Caki2 (cell line): ENCODE measurements around the gene KCNA2. TPM values are rescaled to one million over a fixed set of nuclear protein-coding genes. Genes with fewer than 3 reads are reported as not detected.

Experiments
- DNase-seq: peaks from one replicate; pipeline ENCODE4 v3.0.0-alpha.2; 2015; ENCODE audit warnings: low read depth
- in situ Hi-C: cut with HindIII; loops from 2 replicates; pipeline ENCODE4 v1.10.0; 2016; ENCODE audit warnings: low sequenced_read_pairs, low pct_unique_long_range_greater_than_20kb, mixed read lengths
- total RNA-seq: library from RNA; depleted of rRNA; stranded (reverse); fragments of >200 nt; shearing (Covaris generic); gene quantifications from 2 replicates; pipeline ENCODE4 v1.2.3, GENCODE V29; 2014; ENCODE audit warnings: low replicate concordance

KCNA2 gene
- total RNA-seq, 1 experiment from 2014 or later = not detected

DNA sequence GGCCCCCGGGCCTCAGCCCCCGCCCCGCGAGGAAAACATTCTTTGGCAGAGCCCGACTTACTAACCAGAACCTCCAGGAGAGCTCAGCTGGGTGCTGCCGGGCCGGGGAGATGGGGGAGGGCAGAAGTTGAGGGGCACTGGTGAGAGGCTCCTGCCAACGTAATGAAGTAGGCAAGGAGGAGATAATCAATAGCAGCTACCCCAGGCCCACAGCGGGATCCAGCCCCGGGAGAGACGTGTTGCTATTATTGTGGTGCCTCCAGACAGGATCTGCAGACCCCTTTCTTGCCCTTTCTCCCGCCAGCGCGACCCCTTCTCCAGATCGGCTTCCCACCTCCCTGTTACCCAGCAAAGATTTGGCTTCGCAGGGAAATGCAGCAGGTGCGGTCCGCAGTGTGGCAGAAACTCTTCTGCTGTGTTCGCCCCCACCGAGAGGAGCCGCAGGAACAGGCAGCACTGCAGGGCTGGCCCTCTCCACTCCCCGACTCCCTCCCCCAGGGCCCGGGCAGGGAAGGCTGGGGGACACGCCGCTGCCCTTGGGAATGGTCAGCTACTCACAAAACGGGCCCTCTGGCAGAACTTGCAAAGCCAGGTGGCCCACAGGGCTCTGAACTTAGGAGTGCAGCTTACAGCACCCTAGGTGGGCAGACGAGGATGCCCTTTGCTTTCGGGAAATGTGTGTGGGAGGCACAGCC is 1.5 kb upstream of the KCNA2 start:
- in situ Hi-C loops = no loop called here
- DNase-seq = no peak

DNA sequence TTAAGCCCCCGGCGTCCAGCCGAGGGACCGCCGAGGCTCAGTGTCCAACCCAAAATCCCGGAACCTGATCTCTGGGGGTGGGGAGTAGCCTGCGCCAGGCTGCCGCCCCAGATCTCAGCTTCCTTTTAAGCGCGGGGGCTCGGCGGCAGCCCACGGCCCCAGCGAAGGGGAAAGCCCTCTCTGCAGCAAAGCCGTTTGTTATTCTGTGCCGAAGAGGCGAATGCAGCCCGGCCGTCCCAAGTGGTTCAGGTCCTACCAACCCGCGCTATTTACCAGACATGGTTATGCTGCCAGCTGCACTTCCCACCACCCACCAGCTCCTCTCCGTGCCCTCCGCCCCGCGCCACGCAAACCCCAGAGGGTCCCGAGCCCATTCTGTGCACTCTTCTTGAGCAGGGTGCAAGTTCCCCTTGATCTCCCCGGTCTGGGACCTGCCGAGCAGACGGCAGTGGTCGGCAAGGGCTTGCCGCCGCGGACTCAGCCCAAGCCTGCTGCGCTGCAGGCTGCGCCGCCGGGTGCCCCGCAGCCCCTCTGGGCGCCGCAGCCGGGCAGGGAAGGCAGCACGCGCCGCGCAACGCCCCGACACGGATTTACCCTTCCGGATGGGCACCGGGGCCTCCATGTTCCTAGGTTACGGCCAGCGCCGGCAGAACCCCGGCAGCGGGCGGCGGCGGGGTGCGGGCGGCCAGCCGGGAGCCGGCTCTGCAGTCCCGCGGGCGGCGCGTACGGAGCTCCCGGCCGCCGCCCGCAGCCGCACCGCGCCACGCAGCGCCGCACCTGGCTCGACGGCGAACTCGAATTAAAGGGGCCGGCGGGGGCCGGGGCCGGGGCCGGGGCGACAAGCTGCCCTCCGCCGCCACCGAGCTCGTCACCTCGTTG is 738 bp upstream of the KCNA2 start:
- in situ Hi-C loops = no loop called here
- no peak for DNase-seq

DNA sequence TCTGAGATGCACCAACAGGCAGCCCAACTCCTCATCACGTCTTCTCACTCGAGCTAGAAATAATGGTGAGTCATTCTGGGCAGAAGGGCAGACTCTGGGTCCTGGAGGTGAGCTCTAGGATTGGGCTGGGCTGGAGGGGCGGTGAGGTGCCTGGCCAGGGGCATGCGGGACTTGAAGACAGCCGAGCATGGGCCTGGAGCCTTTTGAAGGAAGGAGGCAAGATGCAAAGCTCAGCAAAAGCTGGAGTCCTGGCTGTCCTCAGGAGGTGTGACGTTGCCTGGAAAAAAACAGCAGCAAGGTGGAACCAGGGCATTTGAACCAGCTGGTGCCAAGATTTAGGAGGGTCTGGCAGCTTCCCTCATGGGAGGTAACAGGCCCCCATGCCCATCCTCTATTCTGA is 712 bp downstream of the KCNA2 start:
- in situ Hi-C loops = no loop called here

DNA sequence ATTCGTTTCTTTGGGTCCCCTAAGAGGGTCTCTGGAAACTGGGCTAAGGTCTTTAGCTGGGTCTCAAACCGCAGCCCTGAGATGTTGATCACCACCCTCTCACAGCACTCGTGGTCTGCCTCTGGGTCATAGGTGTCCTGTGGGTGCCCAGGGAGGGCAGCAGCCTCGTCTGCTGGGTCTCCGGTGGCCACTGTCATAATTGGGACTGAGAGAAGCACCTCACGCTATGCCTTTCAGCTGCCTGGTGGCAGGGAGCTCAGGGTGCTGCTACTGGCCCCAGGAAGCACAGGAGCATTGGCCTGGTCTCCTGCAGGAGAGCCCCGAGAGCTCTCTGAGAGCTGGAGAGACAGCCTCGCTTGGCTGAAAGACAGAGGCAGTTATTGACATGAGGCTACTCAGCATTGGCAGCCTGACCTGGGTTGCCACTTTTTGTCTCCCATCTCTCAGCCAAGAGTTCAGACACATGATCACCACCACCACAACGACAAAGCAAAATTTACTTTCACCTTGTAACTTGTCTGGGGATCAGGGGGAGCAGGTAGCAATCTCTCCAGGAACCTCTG is 1.5 kb downstream of the KCNA2 start:
- no peak for DNase-seq
- in situ Hi-C loops = no loop called here

More for the DNA sequence above, 712 bp downstream of the KCNA2 start:
- no peak for DNase-seq

DNA sequence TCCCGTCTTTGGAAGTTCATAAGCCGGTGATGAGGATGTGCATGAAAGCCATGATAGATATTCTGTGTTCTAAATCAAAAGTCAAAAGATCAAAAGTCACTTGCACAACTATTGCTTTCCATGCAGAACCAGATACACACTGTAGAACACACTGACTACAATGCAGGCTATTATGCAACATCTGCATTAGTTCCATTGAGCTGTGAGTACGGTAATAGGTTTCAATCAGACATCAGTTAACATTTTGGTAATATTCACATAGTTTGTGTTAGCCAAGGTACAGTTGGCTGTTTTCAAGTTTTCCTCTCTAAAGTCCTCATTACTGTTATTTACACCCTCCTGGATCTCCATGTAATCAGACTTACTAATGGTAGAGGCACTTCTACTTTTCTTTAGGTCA is 3.1 kb downstream of the KCNA2 start:
- in situ Hi-C loops = no loop called here
- no peak for DNase-seq

DNA sequence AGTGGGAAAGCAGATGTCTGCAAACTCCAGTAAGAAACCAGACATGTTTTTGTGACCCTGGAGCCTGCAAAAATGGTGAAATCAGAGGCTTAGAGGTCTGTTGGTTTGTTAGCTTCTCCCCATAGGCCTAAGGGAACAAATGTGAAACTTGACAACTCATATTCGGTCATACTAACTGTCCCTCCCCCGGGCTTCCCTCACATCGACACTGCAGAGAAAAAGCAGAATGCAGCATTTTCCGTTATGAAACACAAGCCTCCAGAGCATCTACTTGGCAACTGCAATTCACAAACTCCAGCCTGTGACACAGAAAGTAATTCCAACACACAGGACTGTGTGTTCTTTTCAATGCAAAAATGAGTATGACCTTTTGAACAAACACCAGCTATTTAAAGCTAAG is 3.7 kb downstream of the KCNA2 start:
- in situ Hi-C loops = no loop called here
- DNase-seq = no peak

DNA sequence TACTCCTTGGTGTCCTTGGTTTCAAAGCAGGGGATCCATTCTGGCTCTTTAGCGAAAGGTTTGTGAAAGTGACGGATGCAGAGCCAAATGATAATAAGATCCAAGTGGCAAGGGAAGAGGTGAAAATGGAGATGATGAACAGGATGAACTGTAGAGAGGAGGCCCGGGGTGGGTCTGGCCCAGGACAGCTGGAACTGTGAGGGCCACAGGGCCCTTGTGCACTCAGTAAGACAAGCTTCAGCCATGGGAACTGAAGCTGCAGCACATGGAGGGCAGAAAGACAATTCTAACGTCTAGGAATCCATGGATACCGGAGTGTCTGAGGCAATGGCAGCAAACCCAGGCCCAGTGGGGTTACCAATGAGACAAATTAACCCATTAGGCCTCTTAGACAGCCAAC is 4.8 kb downstream of the KCNA2 start:
- in situ Hi-C loops = no loop called here

DNA sequence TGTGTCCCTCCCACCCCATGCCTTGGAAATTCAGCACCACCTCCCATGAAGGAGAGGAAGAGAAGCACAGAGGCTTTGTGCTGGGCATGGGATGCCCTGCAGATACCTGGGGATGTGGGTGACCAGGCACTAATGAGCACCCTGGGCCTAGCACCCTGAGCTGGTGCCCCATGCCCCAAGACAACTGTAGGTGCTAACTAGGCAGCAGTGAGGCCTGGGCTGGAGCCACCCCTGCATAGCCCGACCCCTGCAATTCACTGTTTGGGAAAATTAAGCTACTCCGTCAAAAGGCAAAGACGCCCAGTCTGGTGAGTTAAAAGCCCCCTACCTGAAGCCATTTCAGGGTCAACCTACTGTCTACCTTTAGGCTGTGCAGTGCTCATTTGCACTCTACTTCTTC is 5.4 kb downstream of the KCNA2 start:
- no peak for DNase-seq
- in situ Hi-C loops = no loop called here

More for the DNA sequence above, 4.8 kb downstream of the KCNA2 start:
- no peak for DNase-seq

DNA sequence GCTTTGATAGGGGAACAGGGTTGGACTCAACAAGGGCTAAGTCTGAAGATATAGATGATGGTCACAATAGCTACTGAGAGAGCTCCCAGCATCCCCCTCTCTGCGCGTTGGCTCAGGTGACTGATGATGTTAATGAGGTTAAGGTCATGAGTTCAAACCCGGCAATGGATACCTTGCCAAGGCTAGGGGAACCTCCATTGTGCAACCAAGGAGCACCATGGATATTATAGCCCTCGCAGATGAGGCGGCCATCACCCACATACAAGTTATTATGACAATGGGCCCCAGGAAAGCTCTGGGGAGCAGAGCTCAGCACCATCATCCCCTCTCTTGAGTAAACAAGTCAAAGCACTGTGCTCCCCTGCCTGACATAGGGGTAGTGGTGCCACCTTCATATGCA is 8.2 kb downstream of the KCNA2 start:
- in situ Hi-C loops = no loop called here

DNA sequence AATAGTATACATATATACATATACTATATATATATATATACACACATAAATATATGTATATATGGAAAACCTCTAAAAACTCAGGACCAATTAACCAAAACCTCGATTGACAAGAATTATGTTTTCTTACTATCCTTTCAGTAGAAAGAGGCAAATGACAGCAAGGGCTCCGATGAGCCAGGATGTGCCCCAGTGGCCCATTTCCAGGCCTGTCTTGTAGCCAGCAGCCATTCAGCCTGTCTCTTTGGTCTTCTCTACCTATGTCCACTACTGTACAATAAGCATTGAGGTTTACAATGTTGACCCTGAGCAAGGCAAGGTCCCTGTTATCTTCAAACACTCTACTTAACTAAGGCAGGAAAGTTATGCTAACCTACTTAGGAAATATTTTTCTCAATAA is 9.8 kb downstream of the KCNA2 start:
- no peak for DNase-seq
- in situ Hi-C loops = no loop called here

More for the DNA sequence above, 8.2 kb downstream of the KCNA2 start:
- DNase-seq = no peak

DNA sequence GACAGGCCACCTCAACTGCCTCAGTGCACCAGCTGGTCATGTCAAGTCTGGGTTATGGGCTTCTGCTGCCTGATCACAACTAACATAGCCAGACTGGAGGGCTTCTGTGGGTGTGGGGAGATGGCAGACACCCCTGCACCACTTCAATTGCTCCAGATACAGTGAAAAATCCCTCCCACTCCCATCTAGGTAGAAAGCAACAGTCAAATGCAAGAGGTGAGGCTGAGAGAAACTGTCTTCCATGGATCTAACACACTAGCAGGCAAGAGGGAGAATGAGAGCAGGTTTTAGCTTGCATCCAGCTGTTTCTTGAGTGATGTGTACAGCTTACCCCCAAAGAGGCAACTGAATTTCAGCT is 10.8 kb downstream of the KCNA2 start:
- no peak for DNase-seq
- in situ Hi-C loops = no loop called here

DNA sequence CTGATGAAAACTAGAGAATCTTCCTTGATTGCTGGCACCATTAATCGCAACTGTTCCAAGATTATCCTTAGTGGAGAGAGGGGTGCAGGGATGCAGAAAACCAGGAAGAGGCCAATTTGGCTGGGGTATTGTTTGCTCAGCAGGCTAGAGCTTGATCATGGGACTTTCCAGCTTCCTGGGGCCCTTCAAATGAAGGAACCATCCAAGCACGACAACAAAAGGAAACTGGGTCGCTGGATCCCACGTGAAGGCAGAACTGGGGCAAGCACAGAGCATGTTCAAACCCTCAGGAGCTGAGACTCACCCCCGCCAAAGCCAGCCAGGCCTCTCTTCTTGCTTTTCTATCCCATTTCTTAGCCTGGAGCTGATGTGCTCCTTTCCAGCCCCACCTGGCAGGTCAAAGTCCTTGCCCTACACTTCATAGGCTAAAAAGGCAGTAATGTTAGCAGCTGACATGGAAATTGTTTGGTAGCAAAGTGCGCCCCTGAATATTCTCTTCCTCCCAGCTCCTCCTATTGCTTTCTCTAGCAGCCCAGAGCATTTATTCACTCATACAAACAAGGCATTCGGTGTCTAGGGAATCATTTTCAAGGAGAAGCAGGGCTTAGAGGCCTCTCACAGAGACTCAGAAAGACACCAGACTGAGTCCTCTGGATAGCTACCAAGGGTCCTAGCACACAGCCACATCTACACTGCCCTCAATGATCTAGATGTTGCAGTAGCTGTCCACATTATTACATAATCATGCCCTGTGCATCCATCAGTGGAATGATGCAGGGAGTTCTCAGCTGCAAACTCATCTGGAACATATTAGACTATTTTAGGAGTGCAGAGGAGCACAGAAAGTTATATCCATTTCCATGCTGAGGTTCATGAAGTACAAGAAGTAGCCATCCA is 11.5 kb downstream of the KCNA2 start:
- in situ Hi-C loops = no loop called here
- no peak for DNase-seq

DNA sequence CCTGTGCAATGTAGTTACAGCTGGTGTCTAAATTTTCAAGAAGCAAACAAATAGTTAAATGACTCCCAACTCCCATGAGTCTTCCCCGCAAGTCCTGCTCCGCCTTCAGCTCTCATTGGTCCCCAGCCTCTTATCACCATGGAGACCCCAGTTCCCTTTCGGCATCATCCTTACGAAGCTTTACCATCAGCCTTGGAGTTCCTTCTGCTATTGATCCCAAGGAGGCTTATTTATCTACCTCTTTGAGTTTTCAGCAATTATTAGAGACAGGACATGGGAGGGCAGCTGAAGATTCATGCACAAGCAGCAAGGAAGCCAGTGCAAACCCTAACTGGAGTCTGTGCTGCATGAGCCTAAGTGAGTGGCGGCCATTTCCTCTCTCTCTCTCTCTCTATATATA is 12.3 kb downstream of the KCNA2 start:
- in situ Hi-C loops = no loop called here
- no peak for DNase-seq

DNA sequence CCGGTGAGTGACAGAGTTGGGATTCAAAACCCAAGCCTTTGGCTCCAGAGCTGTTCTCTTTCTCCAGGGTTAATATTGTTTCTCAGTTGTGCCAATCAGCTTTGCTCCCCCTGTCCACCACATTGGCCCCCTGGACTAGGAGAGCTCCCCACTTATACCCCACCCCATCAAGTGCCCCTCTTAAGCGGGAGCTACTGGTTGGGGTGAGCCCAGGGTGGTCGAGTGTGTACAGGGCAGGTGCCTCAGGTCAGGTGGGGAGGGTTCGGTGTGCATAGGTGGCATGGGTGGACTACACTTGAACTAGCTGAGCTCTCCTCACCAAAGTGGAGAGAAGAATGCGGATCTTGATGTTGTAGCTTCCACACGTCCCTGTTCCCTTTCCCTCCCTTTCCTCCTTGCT is 14.2 kb downstream of the KCNA2 start:
- no peak for DNase-seq
- in situ Hi-C loops = no loop called here

DNA sequence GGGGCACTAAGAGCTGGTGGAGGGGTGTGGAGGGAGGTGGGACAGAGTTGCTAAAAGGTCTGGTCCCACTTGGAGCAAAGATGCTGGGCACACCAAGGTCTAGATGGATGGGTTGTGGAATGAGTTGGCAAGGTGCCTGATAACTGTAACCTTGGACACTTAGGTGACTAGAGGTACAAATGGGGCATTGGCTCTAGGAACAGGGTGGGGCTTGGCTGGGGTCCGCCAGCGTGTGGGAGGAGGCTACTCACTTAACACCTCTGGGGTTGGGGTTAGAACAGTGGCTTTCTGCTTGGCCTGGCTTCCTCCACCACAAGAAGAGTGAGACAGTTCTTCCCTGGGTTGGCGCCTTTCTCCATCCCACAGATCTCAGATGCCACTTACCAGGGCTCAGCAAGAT is 17.2 kb downstream of the KCNA2 start:
- in situ Hi-C loops = no loop called here
- no peak for DNase-seq

DNA sequence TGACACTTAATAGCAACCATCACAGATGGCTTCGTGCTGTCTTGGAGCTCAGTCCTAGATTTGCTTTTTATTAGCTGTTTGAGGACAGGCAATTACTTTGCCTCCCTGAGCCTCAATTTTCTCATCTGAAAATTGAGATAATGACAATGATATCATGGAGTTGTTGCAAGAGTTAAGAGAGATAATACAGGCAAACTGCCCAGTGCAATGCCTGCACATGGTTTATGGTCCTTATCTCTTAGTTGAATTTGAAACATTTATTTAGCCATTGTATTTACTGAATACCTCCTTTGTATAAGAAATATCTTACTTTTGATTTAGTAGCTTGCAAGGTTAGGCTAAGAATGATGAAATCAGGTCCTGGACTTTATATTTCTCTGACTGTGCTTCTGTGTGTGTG is 17.7 kb downstream of the KCNA2 start:
- no peak for DNase-seq
- in situ Hi-C loops = no loop called here

DNA sequence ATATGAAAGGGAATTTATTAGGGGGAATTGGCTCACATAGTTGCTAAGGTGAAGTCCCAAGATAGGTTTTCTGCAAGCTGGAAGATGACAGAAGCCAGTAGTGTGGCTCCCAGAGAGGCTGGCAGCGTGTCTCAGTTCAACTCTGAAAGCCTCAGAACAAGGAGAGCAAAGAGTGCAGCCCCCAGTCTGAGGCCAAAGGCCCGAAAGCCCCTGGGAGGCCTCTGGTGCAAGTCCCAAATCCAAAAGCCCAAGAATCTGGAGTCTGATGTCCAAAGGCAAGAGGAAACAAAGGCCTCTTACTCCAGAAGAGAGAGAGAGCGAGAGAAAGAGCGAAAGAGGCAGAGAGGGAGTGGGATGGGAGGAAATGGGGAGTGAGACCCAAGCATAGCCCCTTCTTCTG is 18.3 kb downstream of the KCNA2 start:
- DNase-seq = no peak
- in situ Hi-C loops = no loop called here

DNA sequence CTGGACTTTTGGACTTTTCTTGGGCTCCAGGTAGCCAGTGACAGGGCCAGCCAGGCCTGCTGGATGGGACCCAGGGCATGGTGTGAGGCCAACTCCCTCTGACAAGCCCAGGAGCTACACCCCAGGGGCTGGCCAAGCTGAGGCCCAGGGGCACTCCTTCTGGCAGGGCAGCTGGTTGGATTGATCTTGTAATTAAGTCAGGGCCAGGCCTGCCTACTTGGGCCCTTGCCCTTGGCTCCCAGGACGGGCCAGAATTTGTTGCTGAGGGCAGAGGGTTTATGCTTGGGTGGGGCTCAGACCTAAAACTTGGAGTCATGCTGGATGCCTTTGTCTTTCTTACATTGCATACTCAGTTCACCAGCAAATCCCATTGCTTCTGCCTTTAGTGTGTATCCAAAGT is 20.7 kb downstream of the KCNA2 start:
- DNase-seq = no peak
- in situ Hi-C loops = no loop called here

DNA sequence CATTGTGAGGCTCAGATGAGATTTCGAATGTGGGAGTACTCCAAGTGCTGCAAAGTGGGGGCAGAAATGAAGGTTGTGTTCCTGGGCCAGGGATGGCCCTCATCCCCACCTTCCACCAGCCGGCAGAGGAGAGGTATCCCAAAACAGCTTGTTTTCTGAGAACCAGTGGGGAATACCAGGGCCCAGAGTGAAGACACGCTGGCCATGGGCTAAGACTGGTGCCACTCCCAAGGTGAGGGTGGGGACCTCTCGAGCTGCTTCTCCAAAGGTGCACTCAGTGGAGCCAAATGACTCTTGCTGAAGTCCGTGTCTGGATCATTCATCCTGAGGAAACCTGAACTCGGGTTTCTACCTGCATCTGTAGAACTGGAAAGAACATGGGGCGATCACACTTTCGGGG is 22.1 kb downstream of the KCNA2 start:
- no peak for DNase-seq
- in situ Hi-C loops = no loop called here
